Endothelial cell of umbilical vein (primary cell): Measurements from ENCODE around the gene DNAAF5. TPM values are rescaled to one million over a fixed set of nuclear protein-coding genes. Genes with fewer than 3 reads are reported as not detected.

Experiments
- BruUV-seq: library from RNA; stranded (reverse); fragments of 400-500 nt; replicated peaks from 2 replicates; lab custom pipeline; 2021; lab: Mats Ljungman, UMichigan
- CTCF ChIA-PET: fragments of 300-600, 350-600 bp; sonication (Branson Sonifier 250); formaldehyde crosslinking; loops from one replicate; lab custom pipeline; 2021; ENCODE audit warnings: antibody characterized with exemption, inconsistent platforms; lab: Charles Lee
- POLR2A ChIA-PET: fragments of 300-600, 350-600 bp; sonication (Branson Sonifier 250); formaldehyde crosslinking; loops from one replicate; lab custom pipeline; 2021; ENCODE audit warnings: antibody characterized with exemption, inconsistent platforms; lab: Charles Lee
- DNase-seq: peaks from one replicate; pipeline ENCODE4 v3.0.0-alpha.2; 2011; ENCODE audit warnings: low read depth, low spot score
- FAIRE-seq: peaks from 2 replicates; lab custom pipeline; 2011; peaks lifted over from hg19 to GRCh38; lab: Jason Lieb, UNC
- H2AFZ ChIP-seq: 2 replicates; pipeline ENCODE4 v1.6.0; 2012; ENCODE audit warnings: low read depth, low read length, control low read depth, inconsistent platforms
- H3K27ac ChIP-seq: 2 replicates; pipeline ENCODE4 v1.5.1; 2011; ENCODE audit warnings: low read depth, mild to moderate bottlenecking, control low read depth, low read length, moderate library complexity; ENCODE audit not compliant: insufficient read depth
- H3K27me3 ChIP-seq, 2 experiments: 2 replicates each; pipeline versions ENCODE4 v1.6.0 to v1.6.1; 2011; ENCODE audit warnings: low read length in 2 of 2, mixed read lengths in 1 of 2; ENCODE audit not compliant: control insufficient read depth in 2 of 2, insufficient read depth in 2 of 2
- H3K36me3 ChIP-seq, 2 experiments: 2 replicates in 1 of 2; 3 replicates in 1 of 2; pipeline ENCODE4 v1.5.1; 2011; ENCODE audit warnings: low read length in 2 of 2, mild to moderate bottlenecking in 1 of 2, moderate library complexity in 1 of 2; ENCODE audit not compliant: control insufficient read depth in 2 of 2, insufficient read depth in 2 of 2; ENCODE audit errors: extremely low read depth in 1 of 2
- H3K4me1 ChIP-seq: 3 replicates; pipeline ENCODE4 v1.5.1; 2011; ENCODE audit warnings: mild to moderate bottlenecking, low read length; ENCODE audit not compliant: control insufficient read depth, insufficient read depth; ENCODE audit errors: extremely low read depth
- H3K4me2 ChIP-seq: 2 replicates; pipeline ENCODE4 v1.6.1; 2011; ENCODE audit warnings: low read length, control low read depth, mixed read lengths; ENCODE audit not compliant: insufficient read depth
- H3K4me3 ChIP-seq, 3 experiments: fragments of 200-600 bp in 1 of 3; sonication (generic), shearing (Covaris generic) in 1 of 3; replicated peaks in 1 of 3; 2 replicates each; pipeline ENCODE4 v1.5.1; 2011 to 2016; ENCODE audit warnings: control low read depth in 3 of 3, low read length in 3 of 3, mild to moderate bottlenecking in 2 of 3, inconsistent platforms in 1 of 3, low read depth in 1 of 3, moderate library complexity in 1 of 3; ENCODE audit not compliant: insufficient read depth in 1 of 3
- H3K79me2 ChIP-seq: 2 replicates; pipeline ENCODE4 v1.6.0; 2012; ENCODE audit warnings: low read length, inconsistent platforms; ENCODE audit not compliant: control insufficient read depth, insufficient read depth
- H3K9ac ChIP-seq: replicated peaks from 2 replicates; pipeline ENCODE3; 2011; ENCODE audit warnings: low read length, control low read depth; ENCODE audit not compliant: insufficient read depth; ENCODE audit errors: extremely low read depth
- H3K9me1 ChIP-seq: replicated peaks from 3 replicates; pipeline ENCODE4 v1.6.0; 2011; ENCODE audit warnings: mild to moderate bottlenecking, low read length; ENCODE audit not compliant: control insufficient read depth, insufficient read depth; ENCODE audit errors: extremely low read depth
- H3K9me3 ChIP-seq: replicated peaks from 2 replicates; pipeline ENCODE4 v1.5.1; 2012; ENCODE audit warnings: low read length, inconsistent platforms; ENCODE audit not compliant: control insufficient read depth, insufficient read depth
- H4K20me1 ChIP-seq: replicated peaks from 2 replicates; pipeline ENCODE3; 2011; ENCODE audit warnings: mild to moderate bottlenecking, low read length; ENCODE audit not compliant: control insufficient read depth, insufficient read depth; ENCODE audit errors: extremely low read depth
- CTCF ChIP-seq, 2 donors: IDR thresholded peaks; 1 replicate in 1 of 2; 2 replicates in 1 of 2; pipeline ENCODE4 v1.5.1; 2011; ENCODE audit warnings: low read length in 2 of 2, mild to moderate bottlenecking in 2 of 2, moderate library complexity in 2 of 2, control low read depth in 1 of 2, inconsistent platforms in 1 of 2, low read depth in 1 of 2; ENCODE audit not compliant: insufficient read depth in 1 of 2; ENCODE audit errors: extremely low read depth in 1 of 2
- EZH2 ChIP-seq: IDR thresholded peaks from 2 replicates; pipeline ENCODE4 v1.6.1; 2012; ENCODE audit warnings: borderline replicate concordance, low read depth, mild to moderate bottlenecking, moderate library complexity, low read length, inconsistent platforms; ENCODE audit not compliant: severe bottlenecking
- FOS ChIP-seq: IDR thresholded peaks from 2 replicates; pipeline ENCODE4 v1.6.1; 2011; ENCODE audit warnings: mild to moderate bottlenecking, low read length, moderate library complexity, borderline replicate concordance; ENCODE audit not compliant: insufficient read depth
- GATA2 ChIP-seq: IDR thresholded peaks from 2 replicates; pipeline ENCODE4 v1.7.0; 2011; ENCODE audit warnings: low read depth, mild to moderate bottlenecking, moderate library complexity, mixed read lengths, low read length; ENCODE audit not compliant: insufficient read length, insufficient read depth
- JUN ChIP-seq: IDR thresholded peaks from 2 replicates; pipeline ENCODE4 v1.6.1; 2011; ENCODE audit warnings: borderline replicate concordance, low read depth; ENCODE audit not compliant: insufficient read length, insufficient read depth
- MYC ChIP-seq: IDR thresholded peaks from one replicate; pipeline ENCODE4 v1.6.1; 2011; ENCODE audit warnings: mild to moderate bottlenecking, low read depth, low read length
- POLR2A ChIP-seq: IDR thresholded peaks from 2 replicates; pipeline ENCODE4 v1.6.1; 2012; ENCODE audit warnings: low read depth, mild to moderate bottlenecking, control low read depth, low read length
- POLR2AphosphoS5 ChIP-seq: IDR thresholded peaks from 2 replicates; pipeline ENCODE4 v1.6.1; 2012; ENCODE audit warnings: low read depth, mild to moderate bottlenecking, control low read depth, low read length, moderate library complexity; ENCODE audit not compliant: insufficient read depth
- dilution Hi-C: fragments of 300-500 bp; cut with MboI; formaldehyde crosslinking; loops from one replicate; pipeline ENCODE4 v1.15.0; 2019; ENCODE audit warnings: low sequenced_read_pairs; ENCODE audit not compliant: extremely low pct_ligation_motif_present
- intact Hi-C: fragments of 100-400 bp; cut with micrococcal nuclease; formaldehyde crosslinking; loops from one replicate; pipeline ENCODE4 v1.10.0; 2022
- polyA plus RNA-seq, 4 experiments: library from polyadenylated mRNA; depleted of rRNA in 3 of 4; stranded (reverse) in 3 of 4; unstranded in 1 of 4; fragments of >200 nt; gene quantifications; 2 replicates each; pipeline versions ENCODE4 v1.2.1 to v1.2.3, GENCODE V29; 2011 to 2012; ENCODE audit warnings: missing spikeins in 1 of 4
- total RNA-seq: library from RNA; stranded (reverse); gene quantifications from 2 replicates; pipeline ENCODE4 v1.2.3, GENCODE V29; 2021
- TF ChIP-seq, protein P1 (sequence below): IDR thresholded peaks from 2 replicates; pipeline ENCODE4 v1.6.1; 2011; ENCODE audit not compliant: insufficient read depth, insufficient read length

The DNAAF5 gene
- total and polyA plus RNA-seq, 2 donors (not counting 3 experiments of a cell fraction or from before 2014, with no cell fraction given): 49.3 to 65.5 TPM

- no peaks in the 10 kb centered on the region for H4K20me1 ChIP-seq
- H3K9me3 ChIP-seq: no peaks in the 10 kb centered on the region
- no peak for TF ChIP-seq JUN
- TF ChIP-seq FOS: no peak
- TF ChIP-seq EZH2: no peak
- TF ChIP-seq POLR2AphosphoS5: no peak
- TF ChIP-seq POLR2A: no peak
- no peak for TF ChIP-seq GATA2
- TF ChIP-seq MYC: no peak
- no peak for TF ChIP-seq CTCF (IDR thresholded peaks at IDR 0.05; ENCODE audit: extremely low read depth in 1 of 2, insufficient read depth in 1 of 2, low read depth in 1 of 2, low read length in 2 of 2)
- TF ChIP-seq, protein P1, sequence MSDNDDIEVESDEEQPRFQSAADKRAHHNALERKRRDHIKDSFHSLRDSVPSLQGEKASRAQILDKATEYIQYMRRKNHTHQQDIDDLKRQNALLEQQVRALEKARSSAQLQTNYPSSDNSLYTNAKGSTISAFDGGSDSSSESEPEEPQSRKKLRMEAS: no peak
- POLR2A ChIA-PET: no interaction called here
- H3K27ac ChIP-seq: peak overlapping the region; percentile 24
- H3K4me2 ChIP-seq: no peak overlapping the region
- H3K9ac ChIP-seq: no peak overlapping the region
- BruUV-seq: no TSS peak
- H3K79me2 ChIP-seq: no peaks in the 10 kb centered on the region
- intact Hi-C loops (no loop called here), dilution Hi-C loops (no loop called here)
- no peaks in the 10 kb centered on the region for H3K4me1 ChIP-seq
- no peaks in the 10 kb centered on the region for H3K27me3 ChIP-seq
- no peak overlapping the region for H3K4me3 ChIP-seq
- CTCF ChIA-PET: interaction anchor here (0.8 to 1.5 kb wide), 2 partner anchors 42 to 79 kb away, joined by 3 read pairs; no protein-coding TSS in a partner anchor
- DNase-seq (no peak), FAIRE-seq (no peak)
- no peaks in the 10 kb centered on the region for H3K9me1 ChIP-seq
- no peaks in the 10 kb centered on the region for H3K36me3 ChIP-seq
- H2AFZ ChIP-seq: no peak overlapping the region
These were observed 67.7 kb downstream of the DNAAF5 start for GRCh38 chr7:794207-794606.
